ENCODE data around the gene CR1L. TPM values are rescaled to one million over a fixed set of nuclear protein-coding genes. Genes with fewer than 3 reads are reported as not detected.
"Not testable (repeated sequence)": the region's sequence is repeated elsewhere in the genome, so short reads cannot be mapped to it uniquely, and the experiment has no call there.

The CR1L gene
- total RNA-seq, 4 donors from 2014 or later, result not detected

- in situ Hi-C loops (cut with MboI; ENCODE audit: low sequenced_read_pairs in 4 of 4), result no loop called here
- ATAC-seq, result no peak
- H3K27ac ChIP-seq, result no peak overlapping the region
- no peaks in the 10 kb centered on the region for H3K4me1 ChIP-seq
- no peak for DNase-seq
- H3K36me3 ChIP-seq, result peaks cover 0 to 57% of the 10 kb centered on the region in 2 donors
- no peak for TF ChIP-seq CTCF (IDR thresholded peaks at IDR 0.05 in 4 of 5, conservative IDR thresholded peaks at IDR 0.05 in 1 of 5)
- TF ChIP-seq POLR2A (IDR thresholded peaks at IDR 0.05), result no peak
- H3K27me3 ChIP-seq, result no peaks in the 10 kb centered on the region
- no peak overlapping the region for H3K4me3 ChIP-seq
- intact Hi-C loops (cut with DNase I; ENCODE audit: low total_unique reads), result no loop called here
- H3K9me3 ChIP-seq, result no peaks in the 10 kb centered on the region
Measured at GRCh38 chr1:207763972-207764371, 119.0 kb downstream of the CR1L start.

- Histone ChIP-seq H3K36me3 (peaks cover 0 to 39% of the 10 kb centered on the region in 2 donors), H3K4me1 (no peaks in the 10 kb centered on the region), H3K27ac (no peak overlapping the region), H3K9me3 (no peaks in the 10 kb centered on the region), H3K27me3 (no peaks in the 10 kb centered on the region), H3K4me3 (no peak overlapping the region)
- TF ChIP-seq CTCF (IDR thresholded peaks at IDR 0.05 in 4 of 5, conservative IDR thresholded peaks at IDR 0.05 in 1 of 5), result no peak
- no peak for TF ChIP-seq POLR2A (IDR thresholded peaks at IDR 0.05)
- no peak for DNase-seq
- intact Hi-C loops (cut with DNase I; ENCODE audit: low total_unique reads) (no loop called here), in situ Hi-C loops (cut with MboI; ENCODE audit: low sequenced_read_pairs in 4 of 4) (no loop called here)
- no peak for ATAC-seq
Measured at GRCh38 chr1:207766569-207766968, 121.6 kb downstream of the CR1L start.

GRCh38 chr1:207770514-207770913 lies 125.6 kb downstream of the CR1L start:
- H3K4me3 ChIP-seq; in situ Hi-C loops (cut with MboI; ENCODE audit: low sequenced_read_pairs in 4 of 4); H3K27me3 ChIP-seq; intact Hi-C loops (cut with DNase I; ENCODE audit: low total_unique reads); ATAC-seq; H3K9me3 ChIP-seq; DNase-seq; H3K27ac ChIP-seq; H3K4me1 ChIP-seq: not testable (repeated sequence)
- H3K36me3 ChIP-seq, result peaks cover 0 to 14% of the 10 kb centered on the region in 2 donors

Other genes starting within 250 kb of the CR1L start
- gene CR2, start 190.8 kb upstream of the CR1L start, total RNA-seq, result under 1 TPM in 2 of 4 donors, not detected in 2; 0.07 to 0.15 TPM
- gene CR1, start 149.0 kb upstream of the CR1L start, total RNA-seq, result 1 to 10 TPM in 3 of 4 donors, under 1 TPM in 1; 0.66 to 2.4 (median 1.7) TPM
- gene CD46, start 106.9 kb downstream of the CR1L start, total RNA-seq, result 100 to 1,000 TPM in 2 of 4 donors, 10 to 100 TPM in 2; 42.1 to 101 (median 80.2) TPM

All from gastrocnemius medialis (tissue), 4 donors.